ENCODE measurements around the gene CDIPT.

DNA sequence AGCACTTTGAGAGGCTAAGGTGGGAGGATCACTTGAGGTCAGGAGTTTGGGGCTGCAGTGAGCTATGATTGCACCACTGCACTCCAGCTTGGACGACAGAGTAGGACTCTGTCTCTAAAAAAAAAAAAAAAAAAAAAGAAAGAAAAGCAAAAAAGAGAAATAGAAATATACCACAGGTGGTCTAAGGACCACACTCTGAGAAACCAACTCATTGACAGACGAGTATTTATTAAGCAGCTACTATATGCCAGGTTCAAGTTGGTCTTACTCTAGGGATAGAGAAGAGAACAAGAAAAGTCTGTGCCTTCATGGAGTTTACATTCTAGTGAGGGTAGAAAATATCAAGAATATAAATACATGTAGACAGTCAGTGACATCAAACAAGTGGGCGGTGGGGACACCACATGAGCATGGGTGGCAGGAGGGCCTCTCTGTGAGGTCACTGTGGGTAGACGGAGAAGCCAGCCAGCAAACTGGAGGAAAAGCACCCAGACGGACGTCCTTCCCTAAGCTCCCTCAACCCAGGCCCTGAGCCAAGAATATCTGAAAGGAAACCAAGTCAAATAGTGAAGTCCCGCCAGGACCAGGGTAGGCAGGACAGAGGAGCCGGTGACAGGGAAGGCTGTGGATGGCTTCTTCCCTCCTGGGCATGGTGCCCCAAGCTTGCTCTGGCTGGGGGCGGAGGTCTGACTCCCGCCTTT, 4.7 kb downstream of the CDIPT start:
- TF ChIP-seq EP300 (IDR thresholded peaks at IDR 0.05): no peak
- TF ChIP-seq, protein P1, sequence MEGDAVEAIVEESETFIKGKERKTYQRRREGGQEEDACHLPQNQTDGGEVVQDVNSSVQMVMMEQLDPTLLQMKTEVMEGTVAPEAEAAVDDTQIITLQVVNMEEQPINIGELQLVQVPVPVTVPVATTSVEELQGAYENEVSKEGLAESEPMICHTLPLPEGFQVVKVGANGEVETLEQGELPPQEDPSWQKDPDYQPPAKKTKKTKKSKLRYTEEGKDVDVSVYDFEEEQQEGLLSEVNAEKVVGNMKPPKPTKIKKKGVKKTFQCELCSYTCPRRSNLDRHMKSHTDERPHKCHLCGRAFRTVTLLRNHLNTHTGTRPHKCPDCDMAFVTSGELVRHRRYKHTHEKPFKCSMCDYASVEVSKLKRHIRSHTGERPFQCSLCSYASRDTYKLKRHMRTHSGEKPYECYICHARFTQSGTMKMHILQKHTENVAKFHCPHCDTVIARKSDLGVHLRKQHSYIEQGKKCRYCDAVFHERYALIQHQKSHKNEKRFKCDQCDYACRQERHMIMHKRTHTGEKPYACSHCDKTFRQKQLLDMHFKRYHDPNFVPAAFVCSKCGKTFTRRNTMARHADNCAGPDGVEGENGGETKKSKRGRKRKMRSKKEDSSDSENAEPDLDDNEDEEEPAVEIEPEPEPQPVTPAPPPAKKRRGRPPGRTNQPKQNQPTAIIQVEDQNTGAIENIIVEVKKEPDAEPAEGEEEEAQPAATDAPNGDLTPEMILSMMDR (IDR thresholded peaks at IDR 0.05): no peak
- TF ChIP-seq POLR2A (IDR thresholded peaks at IDR 0.05): no peak

All from tibial nerve (tissue), 4 donors.